HG02943 (cell line): ENCODE measurements around the gene GRAMD2A.
"Not testable (repeated sequence)": the region's sequence is repeated elsewhere in the genome, so short reads cannot be mapped to it uniquely, and the experiment has no call there.

Experiments used
- ATAC-seq: cut with Tn5 transposase; IDR thresholded peaks from one replicate; pipeline ENCODE4 v1.9.1; 2021; ENCODE audit warnings: mild to moderate bottlenecking, low read depth, moderate library complexity; ENCODE audit not compliant: unreplicated experiment

The GRAMD2A gene

DNA sequence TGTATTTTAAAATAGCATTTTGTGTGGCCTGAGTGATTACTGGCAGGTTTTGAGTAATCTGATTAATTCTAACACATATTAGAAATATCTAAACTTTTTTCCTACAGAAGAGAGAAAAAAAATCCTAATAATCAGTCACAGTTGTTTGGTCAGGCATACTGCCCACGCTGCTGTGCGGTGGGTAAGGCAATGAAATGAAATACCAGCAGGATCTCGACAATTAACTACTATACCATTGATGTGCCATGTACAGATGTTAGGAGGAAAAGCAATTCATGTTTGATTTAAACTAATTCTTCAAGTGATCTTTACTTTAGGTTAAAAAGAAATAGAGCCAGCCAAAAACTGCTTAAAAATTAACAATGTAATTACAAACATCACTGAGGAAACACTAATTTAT lies 5.2 kb downstream of the GRAMD2A start:
- ATAC-seq = no peak

DNA sequence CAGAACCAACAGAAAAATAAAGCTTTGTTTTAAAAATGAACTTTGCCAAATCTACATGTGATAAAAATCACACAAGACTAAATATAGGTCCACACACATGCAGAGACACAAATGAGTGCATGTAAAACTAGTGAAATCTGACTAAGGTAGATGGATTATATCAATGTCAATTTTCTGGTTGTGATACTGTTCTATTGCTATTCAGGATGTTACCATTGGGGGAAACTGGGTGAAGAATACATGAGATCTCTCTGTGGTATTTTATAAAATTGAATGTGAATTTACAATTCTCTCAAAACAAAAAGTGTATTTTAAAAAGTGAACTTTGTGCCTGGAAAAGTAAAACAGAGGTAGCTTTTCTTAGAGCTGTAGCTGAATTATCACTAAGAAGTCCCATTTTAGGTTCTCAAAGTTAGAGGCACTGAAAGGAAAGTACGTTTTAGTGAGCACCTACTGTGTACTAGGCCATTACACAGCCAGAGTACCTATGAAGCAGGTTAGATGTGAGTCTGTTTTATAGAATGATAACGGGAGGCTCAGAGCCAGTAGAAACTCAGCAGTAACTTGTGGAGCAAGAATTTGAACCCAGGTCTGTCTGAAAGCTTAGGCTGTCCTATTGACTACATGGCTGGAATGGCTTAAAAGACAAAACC lies 8.2 kb downstream of the GRAMD2A start:
- ATAC-seq = no peak

DNA sequence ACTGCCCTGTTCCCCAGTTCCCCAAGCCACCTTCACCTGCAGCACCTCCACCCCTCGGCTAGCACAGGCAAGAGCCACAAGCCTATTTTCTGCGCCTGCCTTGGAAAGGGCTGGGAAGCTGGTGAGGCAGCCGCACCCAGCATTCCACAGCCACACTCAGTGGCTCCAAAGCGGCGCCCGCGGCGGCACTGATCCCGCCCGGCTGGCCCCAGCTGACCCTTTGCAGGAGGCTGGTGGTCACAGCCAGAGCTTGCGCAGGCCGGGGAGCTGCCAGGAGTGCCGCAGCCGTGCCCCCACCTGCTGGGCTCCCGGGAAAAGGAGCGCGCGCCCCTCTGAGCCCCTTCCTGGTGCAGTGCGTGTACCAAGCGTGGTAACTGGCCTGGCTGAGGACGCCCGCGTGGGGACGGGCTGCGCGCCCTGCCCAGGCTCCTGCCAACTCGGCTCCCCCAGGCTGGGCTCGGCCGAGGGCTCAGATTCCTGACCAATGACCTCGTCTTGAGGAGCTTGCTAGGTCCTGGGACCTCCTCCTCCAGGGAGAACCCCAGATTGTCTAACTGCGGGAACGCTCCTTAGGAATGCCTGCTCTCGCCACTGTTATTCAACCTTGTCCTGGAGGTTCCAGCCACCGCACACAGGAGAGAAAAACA lies 13.3 kb downstream of the GRAMD2A start:
- no peak for ATAC-seq

DNA sequence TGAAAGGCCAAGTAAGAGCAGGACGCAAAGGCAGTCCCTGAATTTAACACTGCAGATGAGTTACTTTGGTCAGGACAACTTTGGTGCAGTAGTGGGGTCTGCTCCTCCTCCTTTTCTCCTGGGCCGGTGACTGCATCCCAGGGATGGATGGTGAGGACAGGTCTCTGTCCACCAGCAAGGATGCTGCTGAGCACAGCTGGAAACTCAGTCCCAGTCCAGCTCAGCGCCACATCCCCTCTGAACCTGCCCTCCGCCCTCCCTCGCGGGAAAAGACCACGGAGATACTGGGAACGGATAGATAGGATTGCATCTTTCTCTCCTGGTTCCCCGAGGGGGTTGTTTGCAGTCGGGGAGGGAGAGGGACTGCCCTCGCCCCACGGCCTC lies 13.8 kb downstream of the GRAMD2A start:
- ATAC-seq = no peak

DNA sequence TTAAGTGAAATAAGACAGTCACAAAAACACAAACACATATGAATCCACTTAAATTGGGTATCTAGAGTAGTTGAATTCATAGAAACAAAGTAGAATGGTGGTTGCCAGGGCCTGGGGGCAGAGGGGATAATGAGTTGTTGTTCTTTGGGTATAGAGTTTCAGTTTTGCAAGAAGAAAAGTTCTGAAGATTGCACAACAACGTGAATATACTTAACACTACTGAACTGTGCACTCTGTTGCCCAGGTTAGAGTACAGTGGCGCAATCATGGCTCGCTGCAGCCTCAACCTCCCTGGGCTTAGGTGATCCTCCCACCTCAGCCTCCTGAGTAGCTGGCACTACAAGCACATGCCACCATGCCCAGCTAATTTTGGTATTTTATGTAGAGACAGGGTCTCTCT lies 14.9 kb downstream of the GRAMD2A start:
- no peak for ATAC-seq

DNA sequence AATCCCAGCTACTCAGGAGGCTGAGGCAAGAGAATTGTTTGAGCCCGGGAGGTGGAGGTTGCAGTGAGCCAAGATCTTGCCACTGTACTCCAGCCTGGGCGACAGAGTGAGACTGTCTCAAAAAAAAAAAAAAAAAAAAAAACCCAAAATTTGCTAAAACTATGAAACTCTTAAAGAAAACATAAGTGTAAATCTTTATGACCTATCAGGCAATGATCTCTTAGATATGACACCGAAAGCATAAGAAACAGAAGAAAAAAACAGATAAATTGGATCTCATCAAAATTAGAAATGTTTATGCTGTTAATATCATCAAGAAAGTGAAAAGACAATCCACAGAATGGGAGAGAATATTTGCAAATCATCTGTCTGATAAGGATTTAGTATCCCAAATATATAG lies 15.3 kb downstream of the GRAMD2A start:
- ATAC-seq = no peak

DNA sequence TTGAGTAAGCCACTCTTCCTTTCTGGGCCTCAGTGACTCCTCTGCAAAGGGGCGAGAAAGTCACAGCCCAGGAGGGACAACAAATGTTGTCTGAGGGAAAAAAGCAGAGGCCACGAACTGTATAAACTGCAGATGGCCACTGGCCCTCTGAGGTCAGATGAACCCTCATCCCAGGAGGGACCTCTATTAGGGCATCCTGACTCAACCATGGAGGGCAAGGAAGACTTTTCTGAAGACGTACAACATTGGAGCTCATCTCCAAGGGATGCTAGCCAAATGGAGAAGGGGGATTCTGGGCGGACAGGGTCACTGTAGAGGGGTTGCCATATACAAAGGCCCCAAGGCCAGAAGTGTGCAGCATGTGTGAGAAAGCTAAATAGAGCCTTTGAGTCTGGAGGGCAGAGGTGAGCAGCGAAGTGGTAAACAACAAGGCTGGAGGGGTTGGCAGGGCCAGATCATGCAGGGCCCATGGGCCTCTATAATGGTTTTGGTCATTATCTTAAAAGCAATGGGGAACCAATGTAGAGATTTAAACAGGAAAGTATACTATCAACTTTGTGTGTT lies 16.7 kb downstream of the GRAMD2A start:
- ATAC-seq = no peak

DNA sequence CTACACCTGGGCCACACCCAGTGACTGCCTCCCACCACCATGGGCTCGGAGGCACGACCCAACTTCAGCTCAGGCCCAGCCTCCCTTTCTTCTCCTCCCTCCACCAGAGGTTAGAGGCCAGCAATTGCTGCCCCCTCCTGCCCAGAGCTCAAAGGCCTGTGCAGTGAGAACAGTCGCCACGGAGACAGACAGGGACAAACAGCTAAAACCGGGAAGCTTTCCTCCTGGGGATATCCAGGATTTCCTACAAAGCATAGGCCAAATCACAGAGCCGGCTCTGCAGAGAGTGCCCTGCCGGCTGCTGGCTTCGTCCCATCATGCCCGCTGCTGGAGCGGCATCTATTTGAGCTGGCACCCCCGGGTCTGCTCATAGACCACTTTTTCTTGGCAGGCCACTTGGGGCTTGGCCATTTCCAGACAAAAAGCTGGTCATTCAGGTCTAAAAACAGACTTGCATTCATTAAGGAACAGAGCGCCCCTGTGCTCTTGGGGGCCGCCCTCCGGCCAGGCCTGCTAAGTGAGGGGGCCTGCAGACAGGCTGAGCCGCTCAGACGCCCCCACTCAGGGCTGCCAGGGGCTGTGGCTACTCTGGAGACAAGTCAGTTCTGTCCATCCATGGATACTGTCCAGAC lies 17.5 kb downstream of the GRAMD2A start:
- ATAC-seq = no peak

DNA sequence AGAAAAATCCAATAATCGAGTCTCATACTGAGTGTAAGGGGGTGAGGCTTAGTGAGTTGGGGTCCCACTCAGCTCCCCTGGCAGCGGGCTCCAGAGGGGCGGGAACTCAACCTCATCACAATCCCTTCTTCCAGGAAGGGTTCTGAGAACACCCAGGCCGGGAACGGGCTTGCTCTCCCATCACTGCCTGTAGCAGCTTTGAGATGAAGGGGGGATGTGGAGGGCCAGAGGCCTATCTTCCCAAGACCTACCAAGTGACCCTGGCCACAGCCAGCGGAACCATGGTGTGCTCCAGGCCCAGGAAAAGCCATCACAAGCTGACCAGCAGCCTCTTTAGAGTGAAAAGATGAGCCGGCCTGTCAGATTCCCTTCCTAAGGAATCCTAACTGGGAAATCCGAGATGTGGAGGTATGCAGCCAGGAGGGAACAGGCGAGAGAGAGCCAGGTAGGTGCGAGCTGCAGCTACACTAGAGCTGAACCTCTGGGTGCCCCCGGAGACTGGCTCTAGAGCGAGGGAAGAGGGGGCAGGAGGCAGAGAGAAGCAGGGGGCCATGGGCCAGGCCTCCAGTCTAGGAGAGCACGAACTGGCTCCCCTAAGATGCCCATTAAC lies 18.5 kb downstream of the GRAMD2A start:
- no peak for ATAC-seq

DNA sequence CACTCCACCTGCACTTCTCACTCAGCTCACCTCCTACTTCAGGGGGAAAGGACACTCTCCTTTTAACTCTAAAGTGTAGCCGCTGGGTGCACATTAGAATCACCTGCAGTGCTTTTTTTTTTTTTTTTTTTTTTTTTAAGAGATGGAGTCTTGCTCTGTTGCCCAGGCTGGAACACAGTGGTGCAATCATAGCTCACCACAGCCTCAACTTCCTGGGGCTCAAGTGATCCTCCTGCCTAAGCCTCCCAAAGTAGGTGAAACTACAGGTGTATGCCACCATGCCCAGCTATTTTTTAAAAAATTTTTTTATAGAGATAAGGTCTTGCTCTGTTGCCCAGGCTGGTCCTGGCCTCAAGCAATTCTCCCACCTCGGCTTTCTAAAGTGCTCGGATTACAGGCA lies 20.8 kb downstream of the GRAMD2A start:
- no peak for ATAC-seq

DNA sequence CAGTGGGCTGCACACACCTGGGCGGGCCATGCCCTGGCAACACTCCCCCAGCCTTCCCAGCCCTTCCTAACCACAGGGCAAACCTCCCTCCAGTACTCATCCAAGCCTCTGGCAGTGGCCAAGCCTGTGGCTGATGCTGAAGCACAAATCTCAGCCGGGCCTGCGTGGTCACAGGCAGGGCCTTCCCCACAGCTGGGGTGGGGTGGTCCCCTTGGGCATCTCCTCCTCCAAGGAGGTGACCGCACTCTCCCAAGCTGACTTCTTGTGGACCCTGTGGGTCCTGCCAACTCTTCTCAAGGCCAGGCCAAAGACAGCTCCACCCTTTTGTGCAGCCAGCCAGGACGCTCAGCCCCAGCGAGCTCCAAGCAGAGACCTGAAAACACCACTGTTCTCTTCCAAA lies 21.4 kb downstream of the GRAMD2A start:
- no peak for ATAC-seq

DNA sequence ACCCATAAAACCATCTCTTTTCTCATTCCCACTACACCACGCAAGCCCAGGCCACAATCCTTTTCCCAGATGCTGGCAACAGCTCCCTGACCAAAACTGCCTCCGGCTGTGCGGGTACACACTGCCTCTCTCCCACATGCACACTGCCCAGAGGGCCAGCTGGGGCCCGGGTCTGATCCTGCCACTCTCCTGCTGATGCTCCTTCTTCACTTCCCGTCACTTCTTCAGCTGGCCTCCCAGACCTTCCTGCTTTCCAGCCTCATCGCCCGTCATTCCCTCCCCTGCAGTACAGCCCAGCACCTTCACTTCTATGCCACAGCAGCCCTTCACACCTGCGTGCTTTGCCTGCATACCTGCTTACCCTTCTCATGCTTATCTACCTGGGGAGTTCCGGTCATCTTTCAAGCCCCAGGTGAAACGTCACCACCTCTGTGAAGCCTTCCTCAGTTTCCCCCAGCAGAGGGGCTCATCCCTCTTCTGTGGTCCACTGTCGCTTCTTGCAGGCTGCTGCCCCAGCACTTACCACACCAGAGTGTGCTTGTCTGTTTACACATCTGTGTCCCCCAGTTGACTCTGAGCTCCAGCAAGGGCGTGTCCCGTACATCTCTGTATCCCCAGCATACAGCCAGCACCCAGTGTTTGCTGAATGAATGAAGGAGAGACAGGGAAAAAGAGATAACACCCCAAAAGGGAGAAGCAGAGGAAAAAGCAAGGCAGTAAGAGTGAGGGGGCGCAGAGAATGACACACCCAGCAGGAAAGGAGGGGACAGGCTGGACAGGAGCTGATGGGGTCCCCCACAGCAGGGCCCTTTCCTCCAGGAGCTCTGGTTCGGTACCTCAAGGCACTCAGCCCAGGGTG lies 22.2 kb downstream of the GRAMD2A start:
- no peak for ATAC-seq

DNA sequence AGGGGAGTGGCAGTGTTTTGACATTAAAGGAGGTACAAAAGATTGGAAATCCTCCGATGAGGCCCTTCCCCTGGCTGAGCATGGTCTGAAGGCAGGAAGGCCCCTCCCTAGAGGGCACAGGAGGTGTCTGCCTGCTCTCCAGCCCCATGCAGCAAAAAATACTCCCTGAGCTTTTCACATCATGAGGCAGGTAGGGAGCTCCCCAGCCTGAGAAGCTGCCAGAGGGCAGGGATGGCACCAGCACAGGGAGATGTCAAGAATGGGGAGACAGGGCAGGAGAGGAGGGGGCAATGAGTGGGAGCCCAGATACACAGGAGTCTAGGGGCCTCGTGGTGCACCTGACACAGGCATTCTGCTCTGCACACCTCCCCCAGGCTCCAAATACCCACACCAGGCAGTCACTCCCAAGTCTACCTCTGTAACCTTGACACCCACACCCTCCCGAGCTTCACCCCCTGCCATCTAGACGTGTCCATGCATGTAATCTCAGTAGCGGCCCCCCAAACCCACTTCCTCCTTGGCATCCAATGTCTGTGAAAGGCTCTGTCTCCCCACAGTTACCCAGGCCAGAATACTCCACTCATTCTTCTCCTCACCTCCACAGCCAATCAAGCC lies 22.9 kb downstream of the GRAMD2A start:
- ATAC-seq = no peak

DNA sequence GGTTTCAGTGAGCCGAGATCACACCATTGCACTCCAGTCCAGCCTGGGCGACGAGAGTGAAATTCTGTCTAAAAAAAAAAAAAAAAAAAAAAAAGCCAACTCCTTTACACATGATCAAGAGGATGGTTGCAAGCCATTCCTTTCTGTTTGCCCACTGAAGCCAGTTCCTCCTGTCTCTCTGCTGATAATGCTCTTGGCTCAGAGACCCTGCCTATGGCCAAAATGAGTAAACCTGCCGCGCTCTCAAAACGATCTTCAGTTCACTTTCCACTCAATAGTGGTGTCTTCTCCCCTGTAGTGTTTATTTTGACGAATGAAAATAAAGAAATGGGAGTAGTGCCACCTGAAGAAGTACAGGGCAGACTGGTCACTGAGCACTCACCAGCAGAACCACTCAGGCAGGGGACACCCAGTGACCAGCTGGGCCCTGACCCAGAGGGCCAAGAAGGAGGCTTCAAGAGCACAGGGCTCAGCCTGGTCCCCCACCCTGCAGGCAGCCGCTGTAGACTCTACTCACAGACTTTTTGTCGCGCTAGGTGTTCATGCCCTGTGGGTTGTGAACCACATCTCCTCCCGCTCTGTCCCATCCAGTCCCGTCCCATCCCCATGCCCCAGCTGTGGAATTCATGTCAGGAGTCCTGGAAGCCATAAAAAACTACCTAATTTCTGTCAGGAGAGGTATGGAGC lies 23.6 kb downstream of the GRAMD2A start:
- ATAC-seq = no peak

DNA sequence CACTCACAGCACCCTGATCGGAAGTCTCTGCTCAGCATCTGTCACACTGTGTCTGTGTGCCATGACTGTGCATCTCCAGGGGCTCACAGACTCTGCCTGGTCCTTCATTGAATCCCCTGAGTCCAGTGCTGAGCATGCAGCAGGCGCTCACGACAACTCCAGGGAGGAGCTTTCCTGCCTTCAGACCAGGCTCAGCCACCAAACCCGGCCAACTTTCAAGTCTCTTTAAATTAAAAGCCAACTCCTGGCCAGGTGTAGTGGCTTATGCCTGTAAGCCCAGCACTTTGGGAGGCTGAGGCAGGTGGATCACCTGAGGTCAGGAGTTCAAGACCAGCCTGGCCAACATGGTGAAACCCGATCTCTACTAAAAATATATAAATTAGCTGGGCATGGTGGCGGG lies 24.2 kb downstream of the GRAMD2A start:
- ATAC-seq = no peak

DNA sequence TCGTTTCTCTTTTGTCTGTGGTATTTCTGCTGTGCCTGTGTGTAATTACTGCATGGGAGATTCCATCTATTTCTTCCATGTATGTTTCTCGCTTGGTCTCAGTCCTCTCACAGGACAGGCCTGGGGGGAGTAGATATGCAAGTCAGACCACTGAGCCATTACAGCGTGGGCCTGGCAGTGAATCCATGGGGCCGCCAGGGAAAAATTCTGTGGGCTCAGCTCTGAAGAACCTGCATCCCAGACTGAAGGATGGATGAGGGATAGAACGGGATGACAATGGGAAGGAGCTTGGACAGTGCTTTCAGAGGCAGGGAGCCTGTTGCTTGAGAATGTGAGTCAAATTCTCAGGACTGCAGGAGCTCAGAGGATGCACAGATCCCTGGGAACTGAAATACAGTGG lies 24.8 kb downstream of the GRAMD2A start:
- ATAC-seq = no peak

DNA sequence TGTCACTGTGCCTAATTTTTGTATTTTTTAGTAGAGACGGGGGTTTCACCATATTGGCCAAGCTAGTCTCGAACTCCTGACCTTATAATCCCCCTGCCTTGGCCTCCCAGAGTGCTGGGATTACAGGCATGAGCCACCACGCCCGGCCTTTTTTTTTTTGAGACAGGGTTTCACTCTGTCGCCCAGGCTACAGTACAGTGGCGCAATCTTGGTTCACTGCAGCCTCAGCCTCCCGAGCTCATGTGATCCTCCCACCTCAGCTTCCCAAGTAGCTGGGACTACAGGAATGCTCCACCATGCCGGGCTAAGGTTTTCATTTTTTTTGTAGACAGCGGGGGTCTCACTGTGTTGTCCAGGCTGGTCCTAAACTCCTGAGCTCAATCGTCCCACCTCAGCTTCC lies 25.6 kb downstream of the GRAMD2A start:
- ATAC-seq = not testable (repeated sequence)

DNA sequence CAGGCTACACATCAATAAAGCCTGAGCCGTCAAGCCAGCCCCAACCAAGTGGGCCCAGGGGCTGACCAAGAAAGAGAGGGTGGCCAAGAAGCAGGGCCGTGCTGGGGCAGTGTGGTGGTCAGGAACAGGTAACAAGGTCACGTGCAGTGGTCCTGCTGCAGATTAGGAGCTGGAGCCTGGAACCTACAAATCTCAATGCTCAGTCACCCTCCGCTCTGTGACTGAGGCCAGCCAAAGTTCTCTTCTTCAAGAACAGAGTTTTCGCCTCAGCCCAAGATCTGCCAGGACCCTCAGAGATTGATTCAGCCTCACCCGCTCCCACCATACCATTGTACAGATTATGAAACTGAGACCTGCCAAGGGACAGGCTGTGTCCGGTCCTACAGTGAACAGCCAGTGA lies 26.9 kb downstream of the GRAMD2A start:
- ATAC-seq = no peak

DNA sequence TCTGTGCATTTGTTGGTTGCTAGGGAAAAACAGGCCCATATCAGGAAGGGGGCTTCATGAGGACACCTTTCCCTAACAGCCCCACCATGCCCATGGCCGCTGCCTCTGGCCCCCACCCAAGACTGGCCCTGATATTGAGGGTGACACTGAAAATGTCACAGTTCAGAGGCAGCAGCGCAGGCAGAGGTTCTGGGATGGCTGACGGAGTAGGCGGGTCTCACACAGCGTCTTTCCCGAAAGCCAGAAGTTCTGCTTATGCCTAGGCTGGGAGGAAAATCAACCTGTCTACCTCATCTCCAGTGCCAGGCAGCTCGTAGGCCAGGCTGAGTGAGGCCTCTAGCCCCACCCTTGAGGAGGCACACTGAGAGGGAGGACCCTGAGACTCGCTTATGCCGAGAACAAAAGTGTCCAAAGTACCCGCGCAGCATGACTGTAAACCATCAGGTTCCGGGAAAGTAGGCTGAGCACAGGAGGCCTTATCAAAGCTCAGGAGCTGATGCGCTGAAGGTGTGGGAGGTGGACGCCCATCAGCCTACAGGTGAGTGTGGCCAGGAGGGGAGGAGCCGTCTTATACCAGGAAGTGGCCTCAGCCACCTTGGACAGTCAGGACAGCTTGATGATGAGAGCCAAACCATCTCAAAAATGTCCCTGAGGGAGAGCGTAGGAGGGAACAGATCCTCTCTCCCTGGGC lies 27.5 kb downstream of the GRAMD2A start:
- no peak for ATAC-seq
